ENCODE measurements around the gene PLCB1.

DNA sequence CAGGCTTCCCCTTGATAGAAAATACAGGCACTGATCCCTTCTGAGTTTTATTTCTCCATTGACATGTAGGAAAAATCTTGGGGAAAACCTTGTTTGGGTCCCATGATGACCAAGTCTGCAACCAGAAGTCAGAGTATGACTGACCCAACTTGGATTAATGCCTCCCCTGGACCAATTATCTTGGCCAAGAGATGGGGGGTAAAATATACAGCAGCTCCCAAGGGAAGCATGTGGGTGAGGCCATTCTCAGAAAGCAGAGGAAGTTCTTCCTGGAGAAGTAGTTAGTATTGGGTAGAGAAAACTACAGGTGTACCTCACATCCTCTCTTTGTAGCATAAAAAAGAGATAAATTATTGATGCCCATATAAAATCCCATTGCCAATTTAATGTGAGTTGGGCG lies 651.7 kb downstream of the PLCB1 start:
- TF ChIP-seq RFX5 (IDR thresholded peaks at IDR 0.05; ENCODE audit: low read depth, low read length) = no peak
- TF ChIP-seq, protein P1, sequence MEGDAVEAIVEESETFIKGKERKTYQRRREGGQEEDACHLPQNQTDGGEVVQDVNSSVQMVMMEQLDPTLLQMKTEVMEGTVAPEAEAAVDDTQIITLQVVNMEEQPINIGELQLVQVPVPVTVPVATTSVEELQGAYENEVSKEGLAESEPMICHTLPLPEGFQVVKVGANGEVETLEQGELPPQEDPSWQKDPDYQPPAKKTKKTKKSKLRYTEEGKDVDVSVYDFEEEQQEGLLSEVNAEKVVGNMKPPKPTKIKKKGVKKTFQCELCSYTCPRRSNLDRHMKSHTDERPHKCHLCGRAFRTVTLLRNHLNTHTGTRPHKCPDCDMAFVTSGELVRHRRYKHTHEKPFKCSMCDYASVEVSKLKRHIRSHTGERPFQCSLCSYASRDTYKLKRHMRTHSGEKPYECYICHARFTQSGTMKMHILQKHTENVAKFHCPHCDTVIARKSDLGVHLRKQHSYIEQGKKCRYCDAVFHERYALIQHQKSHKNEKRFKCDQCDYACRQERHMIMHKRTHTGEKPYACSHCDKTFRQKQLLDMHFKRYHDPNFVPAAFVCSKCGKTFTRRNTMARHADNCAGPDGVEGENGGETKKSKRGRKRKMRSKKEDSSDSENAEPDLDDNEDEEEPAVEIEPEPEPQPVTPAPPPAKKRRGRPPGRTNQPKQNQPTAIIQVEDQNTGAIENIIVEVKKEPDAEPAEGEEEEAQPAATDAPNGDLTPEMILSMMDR (conservative IDR thresholded peaks at IDR 0.05; ENCODE audit: low read depth, low read length) = no peak
